NCI-H510A treated with DMSO at 0.1 percent for 48 hours (cell line): ENCODE data around the gene WDR13.
"Not testable (repeated sequence)": the region's sequence is repeated elsewhere in the genome, so short reads cannot be mapped to it uniquely, and the experiment has no call there.

ENCODE experiments used
- DNase-seq: peaks from one replicate; lab custom pipeline; 2025; lab: John Stamatoyannopoulos, UW

The WDR13 gene

DNA sequence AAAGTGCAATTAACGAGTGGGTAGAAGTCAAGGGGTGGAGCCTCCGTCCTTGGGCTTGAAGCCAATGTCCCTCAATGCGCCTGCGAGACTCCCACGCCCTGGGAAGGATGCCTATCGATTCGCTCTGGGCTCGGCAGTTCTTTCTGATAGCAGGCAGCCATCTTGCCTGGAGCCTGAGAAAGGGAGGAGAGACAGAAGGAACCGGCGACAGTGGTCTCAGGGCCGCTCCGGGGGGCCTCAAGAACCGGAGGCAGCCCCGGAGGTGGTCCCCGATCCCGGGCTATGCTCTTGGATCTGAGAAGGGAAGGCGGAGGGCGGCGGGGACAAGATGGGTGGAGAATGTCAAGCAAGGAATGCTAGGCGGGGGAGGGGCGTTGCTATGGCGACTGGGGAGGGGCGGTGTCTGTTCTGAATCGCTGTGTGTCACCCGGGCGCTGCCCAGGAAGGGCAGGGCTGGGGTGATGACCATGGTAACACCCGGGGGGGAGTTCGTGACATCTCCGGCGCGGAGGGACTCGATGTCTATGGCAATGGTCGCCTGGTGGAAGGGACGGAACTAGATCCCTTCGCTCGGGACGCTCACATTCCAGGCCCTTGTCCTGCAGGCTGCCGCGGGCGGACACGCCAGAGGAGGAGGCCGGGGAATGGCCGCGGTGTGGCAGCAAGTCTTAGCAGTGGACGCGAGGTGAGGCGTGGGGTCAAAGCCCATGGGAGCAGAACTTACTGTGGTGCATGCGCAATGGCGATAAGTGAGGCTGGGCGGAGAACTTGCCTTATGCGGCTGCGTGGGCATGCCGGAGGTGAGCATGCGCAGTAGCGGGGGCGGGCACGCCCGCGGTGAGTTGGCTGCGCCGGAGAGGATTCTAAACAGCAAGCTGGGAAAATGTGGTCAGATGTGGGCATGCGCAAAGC is at the start of gene WDR13:
Gene WDR13, plus strand, starts transcription at position 140 of the 912 bp plus-strand sequence. Its CDS starts 505 bp downstream, at position 645.
- DNase-seq, result peak; percentile 90

DNA sequence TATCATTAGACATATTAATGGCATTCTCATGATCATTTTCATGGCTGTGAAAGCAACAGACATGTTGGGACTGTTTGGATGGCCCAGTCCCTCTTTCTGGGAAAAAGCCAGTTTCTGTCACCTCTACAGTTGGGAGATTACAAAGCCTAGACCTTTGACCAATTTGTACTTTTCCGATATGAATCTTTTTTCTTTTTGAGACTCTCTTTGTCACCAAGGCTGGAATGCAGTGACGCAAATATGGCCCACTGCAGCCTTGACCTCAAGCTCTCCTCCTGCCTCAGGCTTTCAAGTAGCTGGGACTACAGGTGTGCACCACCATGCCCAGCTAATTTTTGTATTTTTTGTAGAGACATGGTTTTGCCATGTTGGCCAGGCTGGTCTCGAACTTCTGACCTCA is 48.4 kb upstream of the WDR13 start:
- DNase-seq, result no peak

GRCh38 chrX:48555731-48556325 is 41.5 kb upstream of the WDR13 start:
- not testable (repeated sequence) for DNase-seq

DNA sequence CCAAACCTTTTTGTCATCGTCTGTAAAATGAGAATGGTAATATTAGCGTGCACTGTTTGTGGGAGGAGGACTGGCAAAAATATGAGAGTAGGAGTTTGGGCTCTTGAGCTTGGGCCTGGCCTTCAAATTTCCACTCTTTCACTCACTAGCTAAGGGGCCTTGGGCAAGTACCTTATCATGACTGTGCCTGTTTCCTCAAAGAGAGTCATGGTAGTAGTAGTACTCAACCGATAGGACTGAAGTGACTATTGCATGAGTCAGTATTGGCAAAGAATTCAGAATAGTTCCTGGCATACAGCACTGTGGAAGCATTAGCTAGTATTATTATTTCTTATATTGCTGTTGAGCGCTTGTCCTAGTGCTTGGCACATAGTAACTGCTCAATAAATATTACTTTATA is 39.0 kb upstream of the WDR13 start:
- DNase-seq, result no peak

DNA sequence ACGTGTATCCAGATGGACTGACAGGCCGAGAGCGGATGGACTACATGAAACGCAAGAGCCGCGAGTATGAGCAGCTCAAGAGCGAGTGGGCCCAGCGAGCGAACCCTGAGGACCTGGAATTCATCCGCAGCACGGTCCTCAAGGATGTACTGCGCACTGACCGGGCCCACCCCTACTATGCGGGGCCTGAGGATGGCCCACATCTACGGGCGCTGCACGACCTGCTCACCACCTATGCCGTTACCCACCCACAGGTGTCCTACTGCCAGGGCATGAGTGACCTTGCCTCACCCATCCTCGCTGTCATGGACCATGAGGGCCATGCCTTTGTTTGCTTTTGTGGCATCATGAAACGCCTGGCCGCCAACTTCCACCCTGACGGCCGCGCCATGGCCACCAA is 37.7 kb upstream of the WDR13 start:
- DNase-seq, result no peak

GRCh38 chrX:48560056-48560455 is 37.2 kb upstream of the WDR13 start:
- DNase-seq, result no peak

DNA sequence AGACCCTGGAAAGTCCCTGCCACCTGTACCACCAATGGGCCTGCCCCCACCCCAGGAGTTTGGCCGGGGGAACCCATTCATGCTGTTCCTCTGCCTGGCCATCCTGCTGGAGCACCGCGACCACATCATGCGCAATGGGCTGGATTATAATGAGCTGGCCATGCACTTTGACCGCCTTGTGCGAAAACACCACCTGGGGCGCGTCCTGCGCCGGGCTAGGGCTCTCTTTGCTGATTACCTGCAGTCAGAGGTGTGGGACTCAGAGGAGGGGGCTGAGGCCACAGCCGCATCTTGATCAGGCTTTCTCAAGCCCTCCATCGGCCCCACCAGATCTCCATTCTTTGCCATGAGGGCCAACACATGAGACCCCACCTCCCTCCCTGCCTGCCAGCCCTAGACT is 36.6 kb upstream of the WDR13 start:
- DNase-seq, result no peak

DNA sequence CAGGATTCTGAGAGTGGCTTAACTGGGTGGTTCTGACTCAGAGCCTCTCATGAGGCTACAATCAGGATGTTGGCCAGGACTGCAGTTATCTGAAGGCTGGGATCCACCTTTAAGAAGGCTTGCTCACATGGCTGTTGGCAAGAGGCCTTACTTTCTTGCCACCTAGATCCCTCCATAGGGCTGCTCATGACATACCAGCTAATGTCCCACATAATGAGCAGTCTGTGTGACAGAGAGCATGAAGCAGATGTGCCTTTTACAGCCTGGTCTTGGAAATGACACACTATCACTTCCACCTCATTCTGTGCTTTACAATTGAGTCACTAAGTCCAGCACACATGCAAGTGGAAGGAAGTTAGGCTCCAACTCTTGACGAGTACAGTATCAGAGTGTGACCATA is 27.3 kb upstream of the WDR13 start:
- no peak for DNase-seq

GRCh38 chrX:48573690-48574269 is 23.5 kb upstream of the WDR13 start:
- no peak for DNase-seq

DNA sequence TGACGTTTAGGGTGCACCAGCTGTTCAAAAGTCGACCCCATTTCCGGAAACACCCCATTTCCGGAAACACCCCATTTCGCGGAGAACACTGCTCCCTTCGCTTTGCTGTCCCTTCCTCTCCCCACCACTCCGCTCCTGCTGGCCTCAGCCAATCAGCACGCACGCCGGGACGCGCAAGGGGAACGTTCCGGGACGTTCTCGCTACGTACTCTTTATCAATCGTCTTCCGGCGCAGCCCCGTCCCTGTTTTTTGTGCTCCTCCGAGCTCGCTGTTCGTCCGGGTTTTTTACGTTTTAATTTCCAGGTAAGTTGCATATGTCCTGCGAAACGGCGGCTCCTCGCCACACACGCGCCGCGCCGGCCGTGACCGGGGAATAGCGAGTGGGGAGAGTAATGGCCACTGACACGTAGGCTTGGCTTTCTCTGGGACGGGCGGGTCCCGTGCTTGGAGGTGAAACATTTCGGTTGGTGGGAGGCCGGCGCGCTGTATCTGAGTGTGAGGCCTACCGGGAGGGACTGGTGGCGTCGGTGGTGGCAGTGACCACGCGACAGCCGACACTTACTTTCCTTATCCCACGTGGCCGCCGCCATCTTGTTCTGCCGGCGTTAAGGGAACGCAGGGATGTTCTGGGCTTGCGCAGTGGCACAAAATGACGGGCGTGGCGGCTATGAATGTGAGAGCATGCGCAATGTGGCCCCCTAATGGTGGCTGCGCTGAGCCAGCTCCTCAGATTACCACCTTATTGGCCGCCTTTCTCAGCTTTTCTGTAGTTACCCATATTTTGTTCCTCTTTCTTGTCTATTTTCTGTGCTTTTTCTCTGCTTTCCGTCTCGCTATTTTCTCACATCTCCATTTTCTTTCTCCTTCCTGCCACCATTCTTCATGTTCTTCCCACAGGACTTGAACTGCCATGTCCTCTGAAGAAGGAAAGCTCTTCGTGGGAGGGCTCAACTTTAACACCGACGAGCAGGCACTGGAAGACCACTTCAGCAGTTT is 22.7 kb upstream of the WDR13 start, which contains the start of gene RBM3:
Gene RBM3, plus strand, starts transcription at position 215 of the 997 bp plus-strand sequence. Its CDS starts 697 bp downstream, at position 912.
- DNase-seq, result peak; percentile 76

DNA sequence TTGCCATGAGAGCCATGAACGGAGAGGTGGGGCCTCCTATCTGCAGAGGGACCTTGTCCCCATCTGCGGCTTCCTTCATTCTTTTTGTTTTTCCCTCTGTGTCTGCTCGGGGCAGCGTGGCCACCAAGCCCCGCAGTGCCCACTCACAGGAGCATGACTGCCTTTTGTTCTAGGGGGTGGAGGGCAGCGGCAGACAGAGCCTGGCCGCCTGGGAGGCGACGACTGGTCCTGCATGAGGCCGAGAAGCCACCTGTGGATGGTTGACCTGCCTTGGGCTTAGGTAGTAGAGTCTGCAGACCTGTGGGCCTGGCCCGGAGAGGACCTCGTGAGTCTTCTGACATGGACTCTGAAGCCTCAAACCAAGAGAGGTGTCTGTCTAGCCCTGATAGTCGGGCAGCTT is 21.6 kb upstream of the WDR13 start:
- DNase-seq, result no peak

GRCh38 chrX:48576108-48576507 is 21.2 kb upstream of the WDR13 start:
- DNase-seq, result no peak

- DNase-seq, result no peak
Observed at GRCh38 chrX:48578661-48579128, 18.6 kb upstream of the WDR13 start.

- no peak for DNase-seq
Observed at GRCh38 chrX:48579259-48579658, 18.0 kb upstream of the WDR13 start.

DNA sequence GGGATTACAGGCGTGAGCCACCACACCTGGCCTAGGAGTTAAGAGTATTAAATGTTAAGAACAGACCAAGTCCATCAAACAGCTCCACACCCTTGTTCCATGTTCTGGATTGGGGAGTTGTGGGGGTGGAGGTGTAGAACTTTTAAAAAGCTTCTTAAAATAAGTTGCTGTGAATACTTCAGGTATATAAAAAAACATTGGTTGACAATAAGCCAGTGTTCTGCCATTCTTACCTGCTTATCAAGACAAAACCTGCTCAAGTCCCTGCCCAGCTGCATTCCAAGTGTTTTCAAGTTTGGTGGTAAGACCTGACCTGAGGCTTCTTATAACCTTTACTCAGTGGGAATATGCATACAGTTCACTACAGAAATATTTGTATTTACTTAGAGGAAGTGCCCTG is 16.6 kb upstream of the WDR13 start:
- DNase-seq, result no peak

DNA sequence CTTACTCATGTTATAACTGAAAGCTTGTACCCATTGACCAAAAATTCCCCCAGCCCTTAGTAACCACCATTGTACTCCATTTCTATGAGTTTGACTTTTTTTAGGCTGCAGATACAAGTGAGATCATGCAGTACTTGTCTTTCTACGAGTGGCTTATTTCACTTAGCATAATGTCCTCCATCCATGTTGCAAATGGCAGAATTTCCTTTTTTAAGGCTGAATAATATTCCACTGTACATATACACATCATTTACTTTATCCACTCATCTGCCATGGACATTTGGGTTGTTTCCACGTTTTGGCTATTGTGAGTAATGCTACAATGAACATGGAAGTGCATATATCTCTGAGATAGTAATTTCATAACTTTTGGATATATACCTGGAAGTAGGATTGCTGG is 12.6 kb upstream of the WDR13 start:
- no peak for DNase-seq

DNA sequence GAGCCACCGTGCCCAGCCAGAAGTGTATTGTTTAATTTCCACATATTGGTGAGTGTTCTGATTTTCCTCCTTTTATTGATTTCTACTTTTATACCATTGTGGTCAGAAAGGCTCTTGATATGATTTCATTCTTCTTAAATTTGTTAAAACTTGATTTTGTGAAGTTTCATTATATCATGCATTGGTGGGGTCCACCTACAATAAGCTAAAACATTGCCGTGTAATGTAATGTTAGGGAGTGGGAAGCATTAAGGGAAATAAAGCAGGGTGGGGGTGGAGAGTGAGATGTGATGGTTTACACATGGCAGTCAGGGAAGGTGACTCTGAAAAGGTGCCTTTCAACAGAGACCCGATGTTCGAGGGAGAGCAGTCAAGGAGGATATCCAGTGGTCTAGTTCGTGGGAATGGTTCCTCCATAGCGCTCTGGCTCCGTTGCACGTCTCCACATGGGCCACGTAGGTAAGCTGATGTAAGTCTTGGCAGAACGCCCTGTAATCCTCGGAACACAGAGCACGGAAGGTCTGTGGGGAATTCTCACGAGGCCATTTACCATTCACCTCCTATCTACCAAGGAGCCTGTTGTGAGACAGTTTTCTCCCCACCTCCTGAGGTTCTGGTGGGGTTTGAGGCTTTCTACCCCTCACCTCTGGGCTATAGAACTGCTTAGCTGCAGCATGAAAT is 7.7 kb upstream of the WDR13 start:
- no peak for DNase-seq

GRCh38 chrX:48590203-48591103 is 6.8 kb upstream of the WDR13 start:
- no peak for DNase-seq

GRCh38 chrX:48591255-48591791 is 6.0 kb upstream of the WDR13 start:
- no peak for DNase-seq

DNA sequence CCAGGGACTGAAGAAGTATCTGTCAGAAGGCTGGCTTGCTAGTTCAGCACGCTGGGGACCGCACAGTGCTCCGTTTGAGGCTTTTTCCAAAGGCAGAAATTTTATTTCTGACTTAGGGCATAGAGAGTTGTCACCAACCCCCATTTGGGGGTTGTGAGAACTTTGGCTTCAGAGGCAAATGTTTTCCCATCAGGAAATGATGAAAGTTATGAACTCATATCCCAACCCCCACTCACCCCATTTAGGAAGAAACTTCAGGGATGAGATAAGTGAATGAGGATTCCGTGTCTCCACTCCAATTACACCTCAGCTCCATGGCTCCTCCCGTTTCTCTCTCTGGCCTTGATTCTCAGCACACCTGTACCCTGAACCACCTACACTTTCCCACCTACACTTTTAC is 4.3 kb upstream of the WDR13 start:
- no peak for DNase-seq
